Ascending aorta (tissue), 2 donors: ENCODE data around the gene CTU1. TPM values are rescaled to one million over a fixed set of nuclear protein-coding genes. Genes with fewer than 3 reads are reported as not detected.

Source experiments
- DNase-seq, 2 donors: peaks; one replicate each; pipeline ENCODE4 v3.0.0-alpha.2; 2019; ENCODE audit warnings: low spot score in 2 of 2
- H3K27ac ChIP-seq, 2 donors: fragments of 200-600 bp; sonication (generic); one replicate each; pipeline ENCODE4 v1.5.1; 2016 to 2017; ENCODE audit warnings: mild to moderate bottlenecking in 1 of 2
- H3K27me3 ChIP-seq: fragments of 200-600 bp; sonication (generic); one replicate; pipeline ENCODE4 v1.5.1; 2017
- H3K36me3 ChIP-seq, 2 donors: fragments of 200-600 bp; sonication (generic); one replicate each; pipeline ENCODE4 v1.5.1; 2016
- H3K4me1 ChIP-seq, 2 donors: fragments of 200-600 bp; sonication (generic); one replicate each; pipeline ENCODE4 v1.5.1; 2016 to 2017; ENCODE audit warnings: mild to moderate bottlenecking in 1 of 2
- H3K4me3 ChIP-seq, 2 donors: fragments of 200-600 bp; sonication (generic); one replicate each; pipeline ENCODE4 v1.5.1; 2016 to 2017; ENCODE audit warnings: mild to moderate bottlenecking in 1 of 2
- H3K9me3 ChIP-seq, 2 donors: fragments of 200-600 bp; sonication (generic); one replicate each; pipeline ENCODE4 v1.5.1; 2016
- intact Hi-C: fragments of 100-400 bp; cut with DNase I; formaldehyde crosslinking; loops from one replicate; pipeline ENCODE4 v1.15.1; 2023
- total RNA-seq: library from RNA; depleted of rRNA; stranded (reverse); fragments of >200 nt; gene quantifications from one replicate; pipeline ENCODE4 v1.1.0, GENCODE V29; 2016
- TF ChIP-seq, protein P1 (sequence below), 3 experiments: fragments of 200-600 bp in 2 of 3; fragments of 450-650 bp in 1 of 3; sonication (generic) in 2 of 3; IDR thresholded peaks; one replicate each; pipeline ENCODE4 v1.5.1; 2016 to 2019; ENCODE audit warnings: antibody characterized with exemption in 3 of 3, mild to moderate bottlenecking in 1 of 3, moderate library complexity in 1 of 3

Gene CTU1
- total RNA-seq, 1 donor from 2014 or later = 8.9 TPM

DNA sequence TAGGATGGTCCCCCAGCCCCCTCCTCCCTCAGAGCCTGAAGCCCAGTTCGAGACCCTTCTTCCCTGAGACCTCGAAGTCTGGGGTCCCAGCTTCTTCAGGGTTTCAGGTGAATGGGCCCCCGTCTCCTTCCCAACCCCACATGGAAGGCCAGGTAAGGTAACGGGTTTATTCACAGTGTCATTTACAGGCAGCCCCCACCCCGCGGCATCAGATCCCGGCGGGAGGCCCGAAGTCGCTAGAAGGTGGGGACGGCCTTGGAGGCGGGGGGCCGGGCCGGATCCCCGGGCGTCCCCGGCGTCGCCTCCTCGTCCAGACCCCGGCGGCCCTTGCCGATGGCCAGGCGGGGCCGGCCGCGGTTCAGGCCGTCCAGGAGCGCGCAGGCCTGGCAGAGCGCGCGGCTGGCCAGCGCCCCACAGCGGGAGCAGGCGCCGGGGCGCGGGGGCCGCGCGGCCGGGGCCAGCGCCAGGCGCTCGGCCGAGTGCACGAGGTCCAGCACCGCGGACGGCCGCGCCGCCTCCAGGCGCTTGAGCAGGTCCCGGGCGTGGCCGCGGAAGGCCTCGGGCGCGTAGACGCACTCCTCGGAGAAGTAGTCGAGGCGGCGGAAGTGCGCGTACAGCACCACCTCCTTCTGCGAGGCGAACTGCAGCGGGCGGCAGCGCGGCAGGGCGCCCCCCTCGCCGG is 9.7 kb downstream of the CTU1 start:
- H3K9me3 ChIP-seq = no peaks in the 10 kb centered on the region
- H3K4me1 ChIP-seq = no peaks in the 10 kb centered on the region
- H3K27ac ChIP-seq = no peak overlapping the region
- TF ChIP-seq, protein P1, sequence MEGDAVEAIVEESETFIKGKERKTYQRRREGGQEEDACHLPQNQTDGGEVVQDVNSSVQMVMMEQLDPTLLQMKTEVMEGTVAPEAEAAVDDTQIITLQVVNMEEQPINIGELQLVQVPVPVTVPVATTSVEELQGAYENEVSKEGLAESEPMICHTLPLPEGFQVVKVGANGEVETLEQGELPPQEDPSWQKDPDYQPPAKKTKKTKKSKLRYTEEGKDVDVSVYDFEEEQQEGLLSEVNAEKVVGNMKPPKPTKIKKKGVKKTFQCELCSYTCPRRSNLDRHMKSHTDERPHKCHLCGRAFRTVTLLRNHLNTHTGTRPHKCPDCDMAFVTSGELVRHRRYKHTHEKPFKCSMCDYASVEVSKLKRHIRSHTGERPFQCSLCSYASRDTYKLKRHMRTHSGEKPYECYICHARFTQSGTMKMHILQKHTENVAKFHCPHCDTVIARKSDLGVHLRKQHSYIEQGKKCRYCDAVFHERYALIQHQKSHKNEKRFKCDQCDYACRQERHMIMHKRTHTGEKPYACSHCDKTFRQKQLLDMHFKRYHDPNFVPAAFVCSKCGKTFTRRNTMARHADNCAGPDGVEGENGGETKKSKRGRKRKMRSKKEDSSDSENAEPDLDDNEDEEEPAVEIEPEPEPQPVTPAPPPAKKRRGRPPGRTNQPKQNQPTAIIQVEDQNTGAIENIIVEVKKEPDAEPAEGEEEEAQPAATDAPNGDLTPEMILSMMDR (IDR thresholded peaks at IDR 0.05) = no peak
- peak overlapping the region in 1 of 2 donors; percentile 35 for H3K4me3 ChIP-seq
- no peak for DNase-seq
- H3K36me3 ChIP-seq = peaks cover 13 to 32% of the 10 kb centered on the region in 2 donors
- intact Hi-C loops = no loop called here
- no peaks in the 10 kb centered on the region for H3K27me3 ChIP-seq

- Histone ChIP-seq H3K4me1 (no peaks in the 10 kb centered on the region), H3K9me3 (no peaks in the 10 kb centered on the region), H3K27me3 (no peaks in the 10 kb centered on the region), H3K27ac (no peak overlapping the region), H3K36me3 (peaks cover 10 to 25% of the 10 kb centered on the region in 2 donors), H3K4me3 (no peak overlapping the region)
- intact Hi-C loops = no loop called here
- no peak for DNase-seq
- TF ChIP-seq, protein P1 (IDR thresholded peaks at IDR 0.05) = no peak
Observed at GRCh38 chr19:51097796-51098195, 10.4 kb downstream of the CTU1 start.

DNA sequence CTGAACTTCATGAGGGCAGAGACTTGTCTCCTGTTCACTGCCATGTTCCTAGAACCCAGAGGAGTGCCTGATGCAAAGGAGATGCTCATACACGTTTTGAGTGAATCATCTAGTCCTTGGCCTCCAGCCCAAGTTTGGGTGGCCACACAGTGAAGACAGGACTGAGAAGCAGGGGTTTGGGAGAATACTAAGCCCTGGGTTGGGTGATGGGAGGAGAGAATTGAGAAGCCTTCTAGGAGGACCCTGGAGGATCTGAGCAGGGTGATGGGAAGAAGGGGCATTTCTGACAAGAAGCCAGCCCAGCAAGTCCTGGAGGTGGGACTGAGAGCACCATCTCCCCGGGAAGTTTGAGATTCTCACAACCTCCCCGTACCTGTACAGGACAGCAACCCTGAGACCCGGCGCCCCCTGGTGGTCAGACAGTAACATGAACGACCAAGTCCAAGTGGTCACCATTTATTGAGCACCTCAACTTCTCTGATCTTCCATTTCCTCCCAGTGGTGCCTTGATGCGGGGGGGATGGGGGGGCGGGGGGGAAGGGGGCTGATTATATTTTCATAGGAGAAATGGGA is 11.0 kb downstream of the CTU1 start:
- no peak for DNase-seq
- Histone ChIP-seq H3K27ac (no peak overlapping the region), H3K4me3 (no peak overlapping the region), H3K36me3 (peaks cover 7 to 20% of the 10 kb centered on the region in 2 donors), H3K9me3 (no peaks in the 10 kb centered on the region), H3K4me1 (no peaks in the 10 kb centered on the region), H3K27me3 (no peaks in the 10 kb centered on the region)
- intact Hi-C loops = no loop called here
- TF ChIP-seq, protein P1 (IDR thresholded peaks at IDR 0.05) = peak in 2 of 3 experiments; percentile 58 to 60

DNA sequence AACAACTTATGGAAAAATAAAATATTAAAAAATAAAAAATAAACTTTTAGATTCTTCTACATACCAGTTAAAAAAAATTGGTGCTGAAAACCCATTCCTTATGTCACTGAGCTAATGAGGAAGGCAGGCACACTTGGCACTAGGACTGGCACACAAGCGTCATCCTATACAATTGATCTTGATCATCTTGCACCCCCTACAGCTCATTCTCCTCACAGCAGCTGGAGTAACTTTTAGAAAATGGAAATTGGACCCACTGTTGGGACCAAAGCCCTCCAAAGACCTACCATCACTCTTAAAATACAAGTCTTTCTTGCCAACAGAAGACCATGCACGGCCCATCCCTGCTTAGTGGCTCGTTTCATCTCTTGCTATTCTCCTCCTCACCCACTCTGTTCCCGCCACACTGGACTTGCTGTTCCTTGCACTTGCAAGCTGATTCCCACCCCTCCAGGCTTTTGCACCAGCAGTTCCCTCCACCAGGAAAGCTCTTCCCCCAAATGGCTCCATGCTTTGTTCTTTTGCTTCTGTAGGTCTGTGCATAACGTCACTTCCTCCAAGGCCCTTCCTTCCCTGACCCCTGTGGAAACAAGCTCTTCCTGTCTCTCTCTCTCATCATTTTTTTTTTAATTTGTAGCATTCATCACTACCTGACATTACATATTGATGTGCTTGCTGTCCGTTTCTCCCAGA is 11.6 kb downstream of the CTU1 start:
- TF ChIP-seq, protein P1 (IDR thresholded peaks at IDR 0.05) = no peak
- no peaks in the 10 kb centered on the region for H3K27me3 ChIP-seq
- H3K4me3 ChIP-seq = no peak overlapping the region
- H3K4me1 ChIP-seq = no peaks in the 10 kb centered on the region
- H3K36me3 ChIP-seq = peaks cover 7 to 16% of the 10 kb centered on the region in 2 donors
- H3K27ac ChIP-seq = no peak overlapping the region
- intact Hi-C loops = no loop called here
- H3K9me3 ChIP-seq = no peaks in the 10 kb centered on the region
- DNase-seq = no peak

DNA sequence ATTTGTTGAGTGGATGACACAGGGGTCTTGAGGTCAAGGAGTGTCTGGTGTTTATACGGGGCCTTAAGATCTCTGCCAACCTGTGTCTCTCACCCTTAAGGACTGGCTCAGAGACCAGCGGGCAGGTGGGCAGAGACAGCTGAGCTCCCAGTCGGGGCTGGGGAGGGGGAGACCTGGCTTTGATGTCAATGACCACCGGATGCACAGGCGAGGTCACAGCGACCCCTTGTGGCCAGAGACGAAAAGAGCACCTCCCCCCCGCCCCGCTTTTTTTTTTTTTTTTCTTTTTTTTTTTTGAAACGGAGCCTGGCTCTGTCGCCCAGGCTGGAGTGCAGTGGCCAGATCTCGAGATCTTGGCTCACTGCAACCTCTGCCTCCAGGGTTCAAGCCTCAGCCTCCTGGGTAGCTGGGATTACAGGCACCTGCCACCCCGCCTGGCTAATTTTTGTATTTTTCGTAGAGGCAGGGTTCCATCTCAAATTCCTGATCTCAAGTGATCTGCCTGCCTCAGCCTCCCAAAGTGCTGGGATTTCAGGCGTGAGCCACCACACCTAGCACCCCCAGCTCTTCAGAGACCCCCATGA is 13.4 kb downstream of the CTU1 start:
- TF ChIP-seq, protein P1 (IDR thresholded peaks at IDR 0.05) = peak in 2 of 3 experiments; percentile 38 to 44
- no peak overlapping the region for H3K27ac ChIP-seq
- peaks cover 1 to 16% of the 10 kb centered on the region in 2 donors for H3K36me3 ChIP-seq
- no peak for DNase-seq
- H3K4me1 ChIP-seq = no peaks in the 10 kb centered on the region
- intact Hi-C loops = no loop called here
- no peak overlapping the region for H3K4me3 ChIP-seq
- no peaks in the 10 kb centered on the region for H3K9me3 ChIP-seq
- no peaks in the 10 kb centered on the region for H3K27me3 ChIP-seq
